Heart left ventricle (tissue), 13 donors: Measurements from ENCODE around the gene TRIM38.

Experiments used
- POLR2A ChIP-seq, 2 donors: fragments of 450-650 bp; IDR thresholded peaks; one replicate each; pipeline ENCODE4 v1.6.1; 2017; ENCODE audit warnings: antibody characterized with exemption in 2 of 2, mild to moderate bottlenecking in 2 of 2, moderate library complexity in 2 of 2
- TF ChIP-seq, protein P1 (sequence below), 12 donors: fragments of 200-600 bp; sonication (generic) in 4 of 12; IDR thresholded peaks; one replicate each; pipeline versions ENCODE4 v1.5.0 to v1.8.0; 2018 to 2022; ENCODE audit warnings: antibody characterized with exemption in 12 of 12, mild to moderate bottlenecking in 5 of 12
- donor health status: ischemic (EF 13 %, LVEDD 7.1; RV severe dilation, severe dysfunction).
- donor health status: DM: no; HTN: yes; CAD: no.
- donor health status: DM: no; HTN: no; CAD: no.
- donor health status: ischemic (EF 25% LVEDD 6.9; RV normal size, moderate dysfunction).
- donor health status: ischemic (EF 25% LVEDD 5.7; RV mildly dilated, moderate dysfunction).
- donor health status: ischemic (EF 35%, LVEDD 5.7; RV mildly dilated, moderate dysfunction).
- donor health status: nonischemic (EF 11% LVEDD 7.7; RV severe dilation, severe dysfunction).
- donor health status: DM: yes; HTN: yes; CAD: no.
- donor health status: PGD.
- donor health status: ischemic (EF 29% LVEDD 5.4; RV normal size, mild dysfunction).
- donor health status: nonischemic (EF 23%, LVEDD 6.1; RV moderate dilation, normal function).

DNA sequence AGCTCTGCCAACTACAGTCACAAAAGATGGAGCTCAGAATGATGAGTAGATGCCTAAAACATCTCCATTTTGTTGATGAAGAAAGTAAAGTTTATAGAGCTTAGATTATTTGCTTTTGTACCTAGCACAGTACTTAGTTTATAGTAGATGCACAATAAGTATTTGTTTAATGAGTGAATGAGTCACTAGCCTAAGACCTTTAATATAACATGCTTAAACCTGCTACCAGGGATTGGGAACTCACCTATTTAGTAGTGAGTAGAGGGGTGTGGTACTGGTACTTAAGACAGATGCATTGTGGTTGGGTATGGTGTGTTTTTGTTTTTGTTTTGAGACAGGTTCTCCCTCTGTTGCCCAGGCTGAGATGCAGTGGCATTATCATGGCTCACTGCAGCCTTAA lies 35.8 kb downstream of the TRIM38 start:
- TF ChIP-seq, protein P1, sequence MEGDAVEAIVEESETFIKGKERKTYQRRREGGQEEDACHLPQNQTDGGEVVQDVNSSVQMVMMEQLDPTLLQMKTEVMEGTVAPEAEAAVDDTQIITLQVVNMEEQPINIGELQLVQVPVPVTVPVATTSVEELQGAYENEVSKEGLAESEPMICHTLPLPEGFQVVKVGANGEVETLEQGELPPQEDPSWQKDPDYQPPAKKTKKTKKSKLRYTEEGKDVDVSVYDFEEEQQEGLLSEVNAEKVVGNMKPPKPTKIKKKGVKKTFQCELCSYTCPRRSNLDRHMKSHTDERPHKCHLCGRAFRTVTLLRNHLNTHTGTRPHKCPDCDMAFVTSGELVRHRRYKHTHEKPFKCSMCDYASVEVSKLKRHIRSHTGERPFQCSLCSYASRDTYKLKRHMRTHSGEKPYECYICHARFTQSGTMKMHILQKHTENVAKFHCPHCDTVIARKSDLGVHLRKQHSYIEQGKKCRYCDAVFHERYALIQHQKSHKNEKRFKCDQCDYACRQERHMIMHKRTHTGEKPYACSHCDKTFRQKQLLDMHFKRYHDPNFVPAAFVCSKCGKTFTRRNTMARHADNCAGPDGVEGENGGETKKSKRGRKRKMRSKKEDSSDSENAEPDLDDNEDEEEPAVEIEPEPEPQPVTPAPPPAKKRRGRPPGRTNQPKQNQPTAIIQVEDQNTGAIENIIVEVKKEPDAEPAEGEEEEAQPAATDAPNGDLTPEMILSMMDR (IDR thresholded peaks at IDR 0.05), result no peak
- TF ChIP-seq POLR2A (IDR thresholded peaks at IDR 0.05), result no peak
